ENCODE data around the gene MMD.

Gene MMD

GRCh38 chr17:55354010-55354409 is 67.6 kb downstream of the MMD start:
- DNase-seq (ENCODE audit: low read depth in 2 of 2): no peak

DNA sequence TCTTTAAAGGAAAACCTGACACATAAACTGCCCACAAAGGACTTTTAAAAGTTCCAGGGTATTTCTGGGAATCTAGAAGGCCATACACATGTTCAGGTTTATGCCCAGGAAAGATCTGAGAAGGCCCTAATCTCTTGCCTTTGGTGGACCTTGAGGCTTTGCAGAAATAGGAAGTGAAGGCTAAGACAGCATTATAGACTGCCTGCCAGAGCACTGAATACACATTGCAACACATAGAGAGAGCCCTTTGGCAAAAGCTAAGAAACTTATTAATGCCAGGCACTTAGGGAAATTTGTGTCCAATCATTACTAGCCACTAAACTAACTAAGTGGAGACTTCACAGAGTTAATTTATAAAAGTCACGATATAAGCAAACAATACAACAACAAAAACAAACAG is 70.4 kb downstream of the MMD start:
- no peak for DNase-seq (ENCODE audit: low read depth in 2 of 2)

GRCh38 chr17:55350825-55351205 is 70.8 kb downstream of the MMD start:
- DNase-seq (ENCODE audit: low read depth in 2 of 2): no peak

DNA sequence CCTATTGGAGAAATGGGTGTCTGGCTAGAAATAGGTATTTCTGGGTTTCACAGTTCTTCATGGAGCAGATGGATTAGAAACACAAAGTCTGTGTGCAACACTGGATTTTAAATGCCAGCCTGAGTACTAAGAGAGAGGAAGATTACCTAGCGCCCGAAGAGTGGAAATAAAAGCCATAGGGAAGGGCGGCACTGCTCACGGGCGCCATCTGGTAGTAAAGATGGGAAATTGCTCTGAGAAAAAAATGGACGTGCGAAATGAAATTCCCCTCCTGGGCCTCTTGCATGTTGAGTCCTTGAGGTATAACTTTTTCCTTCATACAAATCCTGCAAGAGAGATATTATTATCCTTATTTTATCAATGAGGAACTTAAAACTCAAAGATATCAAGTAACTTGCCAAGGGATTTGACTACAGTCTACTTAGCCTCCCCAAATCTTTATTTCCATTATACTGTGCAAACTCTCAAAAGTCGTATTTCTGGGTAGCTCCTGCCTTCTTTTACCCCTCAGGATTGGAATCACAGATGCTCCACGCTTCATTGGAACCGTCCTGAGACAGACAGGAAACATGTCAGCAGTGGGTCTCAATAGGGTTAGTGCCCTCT is 72.8 kb downstream of the MMD start:
- DNase-seq (ENCODE audit: low read depth in 2 of 2): peak; percentile 8 to 23

DNA sequence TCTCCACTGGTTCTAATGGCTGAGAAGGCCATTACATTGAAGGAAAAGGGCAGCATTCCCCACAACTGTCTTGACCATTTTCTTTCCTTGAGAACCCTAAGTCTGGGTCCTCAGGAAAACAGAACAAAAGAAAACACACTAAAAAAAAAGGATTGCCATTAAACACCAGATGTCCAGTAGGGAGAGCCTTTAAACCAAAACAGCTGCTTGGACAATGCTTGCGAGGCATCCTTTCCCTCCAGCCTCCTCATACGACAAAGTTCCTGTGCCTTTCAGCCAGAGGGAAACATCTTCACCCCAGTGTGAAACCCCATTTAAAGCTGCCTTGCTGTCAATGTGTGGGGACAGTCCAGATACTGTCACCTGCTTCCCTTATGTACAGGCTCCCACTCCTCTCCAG is 74.3 kb downstream of the MMD start:
- no peak for DNase-seq (ENCODE audit: low read depth in 2 of 2)

DNA sequence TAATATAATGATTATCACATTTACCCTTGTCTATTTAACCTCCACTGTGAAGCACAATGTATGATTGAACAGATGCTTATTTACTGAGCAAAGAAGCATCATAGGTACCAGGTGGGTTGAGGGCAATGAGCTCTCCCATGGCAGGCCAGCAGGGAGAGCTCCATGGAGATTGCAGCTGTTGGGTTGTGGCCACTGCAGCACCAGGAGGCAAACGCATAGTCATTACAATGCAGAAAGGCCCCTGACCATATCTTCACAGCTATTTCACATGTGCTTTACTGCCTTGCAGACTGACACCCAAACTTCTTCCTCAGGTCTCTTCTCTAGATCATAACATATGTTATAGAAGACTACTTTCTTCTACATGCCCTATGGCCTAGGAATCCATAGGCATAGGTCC is 75.0 kb downstream of the MMD start:
- no peak for DNase-seq (ENCODE audit: low read depth in 2 of 2)

GRCh38 chr17:55345132-55345531 is 76.5 kb downstream of the MMD start:
- no peak for DNase-seq (ENCODE audit: low read depth in 2 of 2)

DNA sequence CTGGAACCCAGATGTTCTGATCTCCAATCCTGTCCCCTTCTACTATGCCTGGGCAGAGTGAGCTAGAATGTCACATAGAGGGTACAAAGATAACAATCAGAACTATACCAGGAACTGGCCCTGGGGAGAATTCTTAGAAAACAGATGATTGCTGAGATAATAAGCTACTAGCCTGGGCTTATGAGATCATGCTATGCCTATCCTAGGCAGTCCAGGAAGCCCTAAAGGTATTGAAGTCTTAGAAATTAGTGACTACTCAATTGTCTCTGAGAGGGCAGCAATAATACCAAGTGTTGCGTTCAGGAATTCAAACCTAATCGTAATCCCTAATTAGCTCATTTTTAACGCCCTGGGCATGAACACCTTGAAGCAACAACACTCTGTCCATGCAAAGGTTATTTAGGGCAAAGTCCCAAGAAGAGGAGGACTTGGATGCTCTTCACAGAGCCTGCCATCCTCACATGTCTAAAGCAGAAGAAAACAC is 77.1 kb downstream of the MMD start:
- DNase-seq (ENCODE audit: low read depth in 2 of 2): peak in 1 of 2 donors; percentile 15

DNA sequence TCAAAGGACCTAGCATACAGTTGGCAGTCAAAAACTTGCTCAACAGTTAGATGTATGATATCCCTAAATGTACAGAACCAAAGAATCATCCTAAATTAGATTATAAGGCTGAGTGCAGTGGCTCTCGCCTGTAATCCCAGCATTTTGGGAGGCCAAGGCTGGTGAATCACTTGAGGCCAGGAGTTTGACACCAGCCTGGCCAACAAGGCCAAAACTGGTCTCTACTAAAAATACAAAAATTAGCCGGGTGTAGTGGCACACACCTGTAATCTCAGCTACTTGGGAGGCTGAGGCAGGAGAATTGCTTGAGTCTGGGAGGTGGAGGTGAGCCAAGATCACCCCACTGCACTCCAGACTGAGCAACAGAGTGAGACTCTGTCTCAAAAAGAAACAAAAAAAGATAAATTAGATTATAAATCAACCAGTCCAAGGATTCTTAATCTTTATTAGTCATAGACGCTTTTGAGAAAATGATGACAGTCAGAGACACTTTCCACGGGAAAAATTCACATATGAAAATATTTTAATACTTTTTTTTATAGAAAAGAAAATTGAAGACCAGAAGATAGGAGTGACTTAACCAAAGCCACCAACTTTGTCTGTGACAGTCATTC is 77.6 kb downstream of the MMD start:
- DNase-seq (ENCODE audit: low read depth in 2 of 2): no peak

DNA sequence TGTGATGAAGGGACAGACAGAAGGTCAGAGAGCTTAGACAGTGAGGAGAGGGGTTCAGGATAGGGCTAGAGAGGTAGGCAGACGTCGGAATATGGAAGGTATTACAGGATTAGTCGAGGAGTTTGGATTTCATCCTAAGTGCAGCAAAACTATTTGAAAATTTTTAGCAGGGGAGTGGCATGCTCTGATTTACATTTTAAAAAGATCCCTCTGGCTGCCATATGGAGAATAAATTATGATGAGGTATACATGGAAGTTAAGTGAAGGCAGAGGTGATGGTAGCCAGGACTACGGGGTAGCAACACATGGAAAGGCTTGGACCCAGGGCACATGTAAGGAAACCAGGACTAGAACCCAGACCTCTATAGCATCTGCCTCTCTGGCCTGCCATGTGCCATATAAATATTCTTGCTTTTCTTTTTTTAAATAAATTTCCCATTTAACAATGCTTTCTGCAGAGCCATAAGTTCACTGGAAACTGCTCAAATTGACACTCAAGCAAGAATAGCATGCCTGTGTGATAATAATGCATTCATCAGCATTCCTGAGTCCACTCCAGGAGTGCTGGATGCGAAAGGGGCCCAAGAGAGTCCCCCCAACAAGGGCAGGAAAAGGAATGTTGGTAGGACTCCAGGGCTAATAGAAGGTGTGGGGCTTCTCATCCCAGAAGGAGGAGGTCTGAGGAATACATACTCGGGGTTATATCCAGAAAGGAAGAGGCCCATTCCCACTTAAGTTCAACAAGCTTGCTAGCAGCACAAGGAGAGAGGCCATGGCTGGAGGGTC is 78.6 kb downstream of the MMD start:
- no peak for DNase-seq (ENCODE audit: low read depth in 2 of 2)
